Ovary (tissue), 9 donors: ENCODE results near the gene MAP2K5. TPM values are rescaled to one million over a fixed set of nuclear protein-coding genes. Genes with fewer than 3 reads are reported as not detected.

Experiments
- DNase-seq, 5 donors: peaks; one replicate each; pipeline ENCODE4 v3.0.0-alpha.2; 2019 to 2020
- H3K27ac ChIP-seq, 2 donors: fragments of 200-600 bp; one replicate each; pipeline versions ENCODE4 v1.5.1 to v1.8.0; 2019 to 2022
- H3K27me3 ChIP-seq: fragments of 200-600 bp; one replicate; pipeline ENCODE4 v1.8.0; 2022
- H3K36me3 ChIP-seq: fragments of 200-600 bp; sonication (generic); one replicate; pipeline ENCODE4 v1.5.1; 2019
- H3K4me1 ChIP-seq: one replicate; pipeline ENCODE4 v1.8.1; 2013; ENCODE audit warnings: mild to moderate bottlenecking, moderate library complexity; ENCODE audit not compliant: insufficient read depth
- H3K4me3 ChIP-seq: fragments of 200-600 bp; sonication (generic); one replicate; pipeline ENCODE4 v1.5.1; 2017
- H3K9me3 ChIP-seq, 2 donors: fragments of 200-600 bp in 1 of 2; sonication (generic) in 1 of 2; one replicate each; pipeline versions ENCODE4 v1.5.1 to v1.8.1; 2013 to 2019; ENCODE audit warnings: mild to moderate bottlenecking in 1 of 2, moderate library complexity in 1 of 2
- EP300 ChIP-seq: sonication (generic); formaldehyde crosslinking; IDR thresholded peaks from one replicate; pipeline ENCODE4 v1.6.1; 2017; ENCODE audit warnings: antibody characterized with exemption
- POLR2A ChIP-seq: fragments of 450-650 bp; IDR thresholded peaks from one replicate; pipeline ENCODE4 v1.6.1; 2017; ENCODE audit warnings: antibody characterized with exemption, mild to moderate bottlenecking, moderate library complexity
- WGBS, 3 donors: extraction: QIAGEN DNeasy Blood & Tissue Kit in 1 of 3; methylation state at CpG; one replicate each; pipeline versions ENCODE4 v1.1.5 to v1.1.7; 2013 to 2017; 5-methylcytosine and 5-hydroxymethylcytosine counted together
- intact Hi-C, 4 donors: fragments of 100-400 bp; cut with DNase I; formaldehyde crosslinking; loops; one replicate each; pipeline versions ENCODE4 v1.11.0 to v1.15.1; 2022 to 2023
- polyA plus RNA-seq, 2 donors: library from polyadenylated mRNA; stranded (reverse); fragments of 200-250 nt in 1 of 2; fragments of 350-450 nt in 1 of 2; fragmentation: Illumina TruSeq in 1 of 2; extraction: RNeasy Lipid Tissue Mini Kit (QIAGEN cat#74804) in 1 of 2; gene quantifications; one replicate each; pipeline ENCODE4 v1.2.3, GENCODE V29; 2013 to 2014
- total RNA-seq, 7 donors: library from RNA; depleted of rRNA in 2 of 7; stranded (reverse); fragments of >200 nt in 2 of 7; fragmentation: NEBNext Ultra II Directional in 3 of 7; extraction: Animal tissue kit (Norgen Biotek cat#: 25700) in 3 of 7; gene quantifications; one replicate each; pipeline versions ENCODE4 v1.1.0 to v1.2.4, GENCODE V29; 2016 to 2023
- TF ChIP-seq, protein P1 (sequence below), 3 donors: fragments of 450-650 bp in 2 of 3; fragments of 200-600 bp in 1 of 3; IDR thresholded peaks; one replicate each; pipeline versions ENCODE4 v1.5.1 to v1.8.0; 2016 to 2022; ENCODE audit warnings: antibody characterized with exemption in 3 of 3, mild to moderate bottlenecking in 1 of 3
- donor health status: DM: no; HTN: no; CAD: no; lungs with moderate emphysema.
- donor health status: DM: no; HTN: no; CAD: no.
- donor health status: Bipolar disorder and iron deficiency.
- donor health status: DM: yes; HTN: yes; CAD: no.
- donor health status: DM: no; HTN: no; CAD: no.
- donor health status: DM: yes; HTN: yes; CAD: no.

The MAP2K5 gene
- total and polyA plus RNA-seq, 9 donors = 4.0 to 39.8 (median 23.2) TPM

DNA sequence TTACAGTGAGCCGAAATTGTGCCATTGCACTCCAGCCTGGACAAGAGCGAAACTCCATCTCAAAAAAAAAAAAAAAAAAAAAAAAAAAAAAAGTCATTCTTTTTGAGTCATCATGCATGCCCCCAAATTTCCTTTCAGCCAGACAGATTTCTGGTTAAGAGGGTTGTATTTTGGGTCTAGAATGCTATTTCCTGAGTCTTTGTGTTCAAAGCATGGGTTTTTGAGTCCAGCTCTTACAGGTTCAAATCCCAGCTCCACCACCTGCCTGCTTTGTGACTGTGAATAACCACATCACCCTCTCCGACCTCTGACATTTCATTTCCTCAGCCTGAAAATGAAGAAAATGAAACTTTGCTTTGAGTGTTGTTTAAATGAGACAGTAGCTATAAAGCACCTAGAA lies 30.9 kb upstream of the MAP2K5 start:
- TF ChIP-seq EP300 (no peak), POLR2A (no peak)
- TF ChIP-seq, protein P1, sequence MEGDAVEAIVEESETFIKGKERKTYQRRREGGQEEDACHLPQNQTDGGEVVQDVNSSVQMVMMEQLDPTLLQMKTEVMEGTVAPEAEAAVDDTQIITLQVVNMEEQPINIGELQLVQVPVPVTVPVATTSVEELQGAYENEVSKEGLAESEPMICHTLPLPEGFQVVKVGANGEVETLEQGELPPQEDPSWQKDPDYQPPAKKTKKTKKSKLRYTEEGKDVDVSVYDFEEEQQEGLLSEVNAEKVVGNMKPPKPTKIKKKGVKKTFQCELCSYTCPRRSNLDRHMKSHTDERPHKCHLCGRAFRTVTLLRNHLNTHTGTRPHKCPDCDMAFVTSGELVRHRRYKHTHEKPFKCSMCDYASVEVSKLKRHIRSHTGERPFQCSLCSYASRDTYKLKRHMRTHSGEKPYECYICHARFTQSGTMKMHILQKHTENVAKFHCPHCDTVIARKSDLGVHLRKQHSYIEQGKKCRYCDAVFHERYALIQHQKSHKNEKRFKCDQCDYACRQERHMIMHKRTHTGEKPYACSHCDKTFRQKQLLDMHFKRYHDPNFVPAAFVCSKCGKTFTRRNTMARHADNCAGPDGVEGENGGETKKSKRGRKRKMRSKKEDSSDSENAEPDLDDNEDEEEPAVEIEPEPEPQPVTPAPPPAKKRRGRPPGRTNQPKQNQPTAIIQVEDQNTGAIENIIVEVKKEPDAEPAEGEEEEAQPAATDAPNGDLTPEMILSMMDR (IDR thresholded peaks at IDR 0.05) = no peak
- no peak overlapping the region for H3K4me3 ChIP-seq
- no peak overlapping the region for H3K27ac ChIP-seq
- no peaks in the 10 kb centered on the region for H3K9me3 ChIP-seq
- no peak for DNase-seq
- no peaks in the 10 kb centered on the region for H3K27me3 ChIP-seq
- no peaks in the 10 kb centered on the region for H3K36me3 ChIP-seq
- H3K4me1 ChIP-seq = no peaks in the 10 kb centered on the region
- 93 to 95% (median 95%) methylated on average over 3 of the region's 3 CpGs for WGBS, 3 donors
- intact Hi-C loops = no loop called here

DNA sequence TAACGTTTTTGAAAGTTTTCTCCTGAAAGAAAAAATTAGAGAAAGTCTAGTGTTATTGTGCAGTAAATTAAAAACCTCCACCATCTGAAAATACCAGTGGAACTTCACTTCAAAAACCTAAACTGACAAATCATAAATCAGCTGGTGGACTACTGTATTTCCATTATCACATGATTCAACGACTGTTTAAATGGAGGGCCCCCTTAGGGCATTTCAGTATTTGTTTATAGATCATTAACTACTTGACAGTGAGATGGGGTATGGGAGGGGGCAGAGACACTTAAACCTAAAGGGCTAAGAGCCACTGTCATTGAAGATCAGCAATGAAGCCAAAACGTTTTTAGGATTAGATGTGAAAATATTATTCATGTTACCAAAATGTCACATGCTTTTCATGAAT lies 30.4 kb upstream of the MAP2K5 start:
- DNase-seq = no peak
- 33 to 45% (median 43%) methylated on average over 3 of the region's 3 CpGs for WGBS, 3 donors
- Histone ChIP-seq H3K4me3 (no peak overlapping the region), H3K27ac (no peak overlapping the region), H3K9me3 (no peaks in the 10 kb centered on the region), H3K4me1 (no peaks in the 10 kb centered on the region), H3K36me3 (no peaks in the 10 kb centered on the region), H3K27me3 (no peaks in the 10 kb centered on the region)
- TF ChIP-seq, protein P1 (IDR thresholded peaks at IDR 0.05) = no peak
- no peak for TF ChIP-seq EP300
- TF ChIP-seq POLR2A = no peak
- intact Hi-C loops = no loop called here

DNA sequence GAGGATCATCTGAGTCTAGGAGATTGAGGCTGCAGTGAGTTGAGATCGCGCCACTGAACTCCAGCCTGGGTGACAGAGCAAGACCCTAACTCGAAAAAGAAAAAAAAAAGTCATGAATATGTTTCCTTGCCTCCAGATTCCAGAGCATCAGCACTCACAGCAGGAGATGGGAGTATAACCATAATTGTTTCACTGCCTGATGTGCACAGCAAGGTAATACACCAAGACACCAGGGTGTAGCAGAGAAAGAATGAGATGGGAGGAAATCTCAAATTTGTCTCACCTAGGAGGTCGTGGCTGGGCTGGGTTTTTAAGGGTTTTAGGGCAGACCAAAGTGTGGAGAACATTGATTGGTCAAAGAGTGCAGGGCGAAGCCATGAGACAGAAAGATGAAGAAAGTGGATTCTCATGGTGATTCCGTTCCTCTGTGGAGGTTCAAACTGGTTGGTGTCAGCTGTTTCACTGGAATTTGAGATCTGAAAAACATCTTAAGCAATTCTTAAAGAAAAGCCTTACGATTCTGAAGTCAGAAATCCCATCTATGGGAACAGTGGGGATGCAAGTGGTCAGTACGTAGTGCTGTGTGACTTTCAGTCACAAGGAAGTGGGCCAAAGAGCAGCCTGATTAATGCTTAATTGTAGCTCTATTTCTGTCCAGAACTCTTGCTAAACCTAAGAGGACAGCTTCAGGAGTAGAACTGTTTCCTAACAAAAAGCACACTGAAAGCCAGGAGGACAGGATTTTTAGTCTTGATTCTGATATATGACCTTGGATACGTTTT lies 29.4 kb upstream of the MAP2K5 start:
- Histone ChIP-seq H3K9me3 (no peaks in the 10 kb centered on the region), H3K27ac (no peak overlapping the region), H3K27me3 (no peaks in the 10 kb centered on the region), H3K4me3 (no peak overlapping the region), H3K36me3 (no peaks in the 10 kb centered on the region), H3K4me1 (no peaks in the 10 kb centered on the region)
- intact Hi-C loops = no loop called here
- 85 to 91% (median 86%) methylated on average over 9 of the region's 9 CpGs for WGBS, 3 donors
- TF ChIP-seq, protein P1 (IDR thresholded peaks at IDR 0.05) = no peak
- TF ChIP-seq POLR2A = no peak
- TF ChIP-seq EP300 = no peak
- DNase-seq = no peak

- 94 to 95% (median 95%) methylated on average over 3 of the region's 3 CpGs for WGBS, 3 donors
- no peaks in the 10 kb centered on the region for H3K27me3 ChIP-seq
- no peaks in the 10 kb centered on the region for H3K9me3 ChIP-seq
- TF ChIP-seq, protein P1 (IDR thresholded peaks at IDR 0.05) = no peak
- H3K4me3 ChIP-seq = no peak overlapping the region
- no peak overlapping the region for H3K27ac ChIP-seq
- no peaks in the 10 kb centered on the region for H3K36me3 ChIP-seq
- no peaks in the 10 kb centered on the region for H3K4me1 ChIP-seq
- DNase-seq = no peak
- intact Hi-C loops = no loop called here
Observed at GRCh38 chr15:67515090-67515489, 27.4 kb upstream of the MAP2K5 start.
